H9 (cell line): Measurements from ENCODE around the gene HASPIN. TPM values are rescaled to one million over a fixed set of nuclear protein-coding genes. Genes with fewer than 3 reads are reported as not detected.

ENCODE experiments used
- DNase-seq: peaks from one replicate; pipeline ENCODE4 v3.0.0-alpha.2; 2017
- H2AFZ ChIP-seq: one replicate; pipeline ENCODE4 v1.6.1; 2013; ENCODE audit warnings: mild to moderate bottlenecking, low read length, control low read depth, moderate library complexity
- H2AK5ac ChIP-seq: 2 replicates; pipeline ENCODE4 v1.6.1; 2013; ENCODE audit warnings: low read length, control low read depth, mixed read lengths; ENCODE audit not compliant: insufficient read length
- H2BK120ac ChIP-seq: one replicate; pipeline ENCODE4 v1.6.1; 2013; ENCODE audit warnings: low read depth, mild to moderate bottlenecking, low read length, control low read depth, inconsistent platforms; ENCODE audit not compliant: poor library complexity, severe bottlenecking
- H2BK12ac ChIP-seq: 2 replicates; pipeline ENCODE4 v1.6.1; 2013; ENCODE audit warnings: low read length, control low read depth, mixed read lengths, low read depth; ENCODE audit not compliant: insufficient read length
- H2BK15ac ChIP-seq: 2 replicates; pipeline ENCODE4 v1.6.1; 2013; ENCODE audit warnings: low read depth, low read length, control low read depth
- H2BK20ac ChIP-seq: one replicate; pipeline ENCODE4 v1.6.1; 2013; ENCODE audit warnings: low read depth, mild to moderate bottlenecking, low read length, control low read depth, inconsistent platforms; ENCODE audit not compliant: poor library complexity, severe bottlenecking
- H2BK5ac ChIP-seq: 2 replicates; pipeline ENCODE4 v1.6.1; 2013; ENCODE audit warnings: low read length, control low read depth, mixed read lengths; ENCODE audit not compliant: insufficient read length
- H3K14ac ChIP-seq: 2 replicates; pipeline ENCODE4 v1.6.1; 2013; ENCODE audit warnings: low read length, control low read depth; ENCODE audit not compliant: insufficient read depth
- H3K18ac ChIP-seq: 2 replicates; pipeline ENCODE4 v1.6.1; 2013; ENCODE audit warnings: low read depth, mild to moderate bottlenecking, mixed read lengths, low read length, control low read depth; ENCODE audit not compliant: insufficient read length
- H3K23ac ChIP-seq: 2 replicates; pipeline ENCODE4 v1.6.1; 2013; ENCODE audit warnings: low read length, control low read depth, mixed read lengths, low read depth; ENCODE audit not compliant: insufficient read length
- H3K23me2 ChIP-seq: 2 replicates; pipeline ENCODE4 v1.6.1; 2013; ENCODE audit warnings: low read depth, mild to moderate bottlenecking, mixed read lengths, low read length, control low read depth; ENCODE audit not compliant: insufficient read length, poor library complexity, severe bottlenecking
- H3K27ac ChIP-seq: 2 replicates; pipeline ENCODE4 v1.5.1; 2013; ENCODE audit warnings: low read length, control low read depth, mixed read lengths, low read depth; ENCODE audit not compliant: insufficient read length
- H3K27me3 ChIP-seq: 2 replicates; pipeline ENCODE4 v1.6.1; 2013; ENCODE audit warnings: low read length, control low read depth, inconsistent platforms; ENCODE audit not compliant: insufficient read depth
- H3K4ac ChIP-seq: 2 replicates; pipeline ENCODE4 v1.6.1; 2013; ENCODE audit warnings: low read depth, mild to moderate bottlenecking, control low read depth, inconsistent platforms, low read length, moderate library complexity
- H3K4me1 ChIP-seq: 2 replicates; pipeline ENCODE4 v1.6.1; 2013; ENCODE audit warnings: low read length, control low read depth, inconsistent platforms; ENCODE audit not compliant: insufficient read depth
- H3K4me2 ChIP-seq: 2 replicates; pipeline ENCODE4 v1.6.1; 2013; ENCODE audit warnings: low read length, control low read depth, mixed read lengths; ENCODE audit not compliant: insufficient read length, insufficient read depth
- H3K56ac ChIP-seq: 2 replicates; pipeline ENCODE4 v1.6.1; 2013; ENCODE audit warnings: low read depth, mild to moderate bottlenecking, mixed read lengths, low read length, control low read depth; ENCODE audit not compliant: insufficient read length
- H3K79me1 ChIP-seq: 2 replicates; pipeline ENCODE4 v1.6.1; 2013; ENCODE audit warnings: low read depth, mild to moderate bottlenecking, moderate library complexity, low read length, control low read depth, inconsistent platforms; ENCODE audit not compliant: insufficient read depth, poor library complexity, severe bottlenecking
- H3K79me2 ChIP-seq: 2 replicates; pipeline ENCODE4 v1.6.1; 2013; ENCODE audit warnings: low read length, control low read depth, inconsistent platforms; ENCODE audit not compliant: insufficient read depth
- H3K9ac ChIP-seq: 2 replicates; pipeline ENCODE4 v1.6.1; 2013; ENCODE audit warnings: low read length, control low read depth, mixed read lengths; ENCODE audit not compliant: insufficient read length; ENCODE audit errors: extremely low read depth
- H3K9me3 ChIP-seq: one replicate; pipeline ENCODE4 v1.6.1; 2013; ENCODE audit warnings: low read depth, low read length, inconsistent platforms; ENCODE audit not compliant: control insufficient read depth
- H3T11ph ChIP-seq: one replicate; pipeline ENCODE4 v1.6.1; 2013; ENCODE audit warnings: mild to moderate bottlenecking, low read length, control low read depth, inconsistent platforms
- H4K20me1 ChIP-seq: one replicate; pipeline ENCODE4 v1.6.1; 2013; ENCODE audit not compliant: control insufficient read depth, insufficient read length, insufficient read depth
- H4K5ac ChIP-seq: 2 replicates; pipeline ENCODE4 v1.6.1; 2013; ENCODE audit warnings: low read depth, mild to moderate bottlenecking, mixed read lengths, low read length, control low read depth; ENCODE audit not compliant: insufficient read length
- H4K8ac ChIP-seq: replicated peaks from 2 replicates; pipeline ENCODE4 v1.6.1; 2013; ENCODE audit warnings: low read length, control low read depth, mixed read lengths, low read depth; ENCODE audit not compliant: insufficient read length
- H4K91ac ChIP-seq: 2 replicates; pipeline ENCODE4 v1.6.1; 2013; ENCODE audit warnings: low read depth, mild to moderate bottlenecking, moderate library complexity, mixed read lengths, low read length, control low read depth; ENCODE audit not compliant: insufficient read length
- H3K27ac Mint-ChIP-seq, 3 experiments: 2 replicates in 2 of 3; 3 replicates in 1 of 3; pipeline ENCODE4 v1.8.0; 2020 to 2021; ENCODE audit warnings: mixed read lengths in 3 of 3, mild to moderate bottlenecking in 1 of 3, moderate library complexity in 1 of 3
- H3K27me3 Mint-ChIP-seq: 2 replicates; pipeline ENCODE4 v1.8.0; 2021; ENCODE audit warnings: low read depth, mild to moderate bottlenecking, moderate library complexity, mixed read lengths
- H3K36me3 Mint-ChIP-seq, 3 experiments: 2 replicates in 2 of 3; 3 replicates in 1 of 3; pipeline ENCODE4 v1.8.0; 2020 to 2021; ENCODE audit warnings: low read depth in 3 of 3, mixed read lengths in 3 of 3; ENCODE audit not compliant: insufficient read depth in 1 of 3
- H3K4me1 Mint-ChIP-seq, 2 experiments: 2 replicates each; pipeline ENCODE4 v1.8.0; 2020; ENCODE audit warnings: mixed read lengths in 2 of 2
- H3K4me3 Mint-ChIP-seq, 2 experiments: 2 replicates in 1 of 2; 3 replicates in 1 of 2; pipeline ENCODE4 v1.8.0; 2020 to 2021; ENCODE audit warnings: mild to moderate bottlenecking in 2 of 2, mixed read lengths in 2 of 2, moderate library complexity in 1 of 2
- H3K9me3 Mint-ChIP-seq, 2 experiments: 2 replicates in 1 of 2; 3 replicates in 1 of 2; pipeline ENCODE4 v1.8.0; 2020; ENCODE audit warnings: mild to moderate bottlenecking in 2 of 2, mixed read lengths in 2 of 2, moderate library complexity in 1 of 2
- WGBS: extraction: QIAGEN DNeasy Blood & Tissue Kit; methylation state at CpG from one replicate; pipeline ENCODE4 v1.1.7; 2013; ENCODE audit warnings: missing lambda C conversion rate, low lambda C conversion rate, mixed read lengths; ENCODE audit not compliant: insufficient read length; ENCODE audit errors: extremely low coverage; 5-methylcytosine and 5-hydroxymethylcytosine counted together
- total RNA-seq: library from RNA; stranded (reverse); gene quantifications from 2 replicates; pipeline ENCODE4 v1.2.1, GENCODE V29; 2021
- TF ChIP-seq, protein P1 (sequence below): fragments of 200-600 bp; sonication (generic); conservative IDR thresholded peaks from 3 replicates; pipeline ENCODE4 v1.8.0; 2021; ENCODE audit warnings: antibody characterized with exemption, mild to moderate bottlenecking

Gene HASPIN
- total RNA-seq, 1 experiment from 2014 or later = 26.6 TPM

GRCh38 chr17:3724378-3725077 is 825 bp downstream of the HASPIN start:
- Histone ChIP-seq H4K8ac (no peak overlapping the region), H3K27me3 (no peaks in the 10 kb centered on the region), H3T11ph (no peak overlapping the region), H3K14ac (peak overlapping the region; percentile 7; the same call in 1 of the 2 replicates), H3K23me2 (peaks cover 11% of the 10 kb centered on the region), H2AFZ (no peak overlapping the region), H3K4me1 (no peaks in the 10 kb centered on the region), H3K4me2 (peak overlapping the region; percentile 63), H4K5ac (no peak overlapping the region), H2BK15ac (no peak overlapping the region), H3K27ac (no peak overlapping the region), H3K9ac (peak overlapping the region; percentile 78), H3K23ac (no peak overlapping the region), H3K9me3 (no peaks in the 10 kb centered on the region), H2AK5ac (no peak overlapping the region), H3K56ac (no peak overlapping the region), H4K91ac (no peak overlapping the region), H2BK5ac (no peak overlapping the region), H3K79me2 (peaks cover 8% of the 10 kb centered on the region; the same call in 1 of the 2 replicates), H2BK20ac (no peak overlapping the region), H2BK12ac (no peak overlapping the region), H2BK120ac (no peak overlapping the region), H3K4ac (no peak overlapping the region), H3K18ac (no peak overlapping the region), H4K20me1 (no peaks in the 10 kb centered on the region), H3K79me1 (peaks cover 6% of the 10 kb centered on the region)
- no peaks in the 10 kb centered on the region for H3K27me3 Mint-ChIP-seq
- peak overlapping the region; percentile 48 to 94 (median 93); a peak in 5 of 7 replicates for H3K27ac Mint-ChIP-seq
- H3K4me3 Mint-ChIP-seq = peak overlapping the region; percentile 94
- no peak for DNase-seq
- peaks cover 17 to 25% of the 10 kb centered on the region in 2 experiments for H3K4me1 Mint-ChIP-seq
- no CpG with 5 or more reads among the region's 27 CpGs for WGBS
- TF ChIP-seq, protein P1, sequence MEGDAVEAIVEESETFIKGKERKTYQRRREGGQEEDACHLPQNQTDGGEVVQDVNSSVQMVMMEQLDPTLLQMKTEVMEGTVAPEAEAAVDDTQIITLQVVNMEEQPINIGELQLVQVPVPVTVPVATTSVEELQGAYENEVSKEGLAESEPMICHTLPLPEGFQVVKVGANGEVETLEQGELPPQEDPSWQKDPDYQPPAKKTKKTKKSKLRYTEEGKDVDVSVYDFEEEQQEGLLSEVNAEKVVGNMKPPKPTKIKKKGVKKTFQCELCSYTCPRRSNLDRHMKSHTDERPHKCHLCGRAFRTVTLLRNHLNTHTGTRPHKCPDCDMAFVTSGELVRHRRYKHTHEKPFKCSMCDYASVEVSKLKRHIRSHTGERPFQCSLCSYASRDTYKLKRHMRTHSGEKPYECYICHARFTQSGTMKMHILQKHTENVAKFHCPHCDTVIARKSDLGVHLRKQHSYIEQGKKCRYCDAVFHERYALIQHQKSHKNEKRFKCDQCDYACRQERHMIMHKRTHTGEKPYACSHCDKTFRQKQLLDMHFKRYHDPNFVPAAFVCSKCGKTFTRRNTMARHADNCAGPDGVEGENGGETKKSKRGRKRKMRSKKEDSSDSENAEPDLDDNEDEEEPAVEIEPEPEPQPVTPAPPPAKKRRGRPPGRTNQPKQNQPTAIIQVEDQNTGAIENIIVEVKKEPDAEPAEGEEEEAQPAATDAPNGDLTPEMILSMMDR = no peak
- no peaks in the 10 kb centered on the region for H3K9me3 Mint-ChIP-seq
- peaks cover 37 to 53% (median 48%) of the 10 kb centered on the region in 3 experiments for H3K36me3 Mint-ChIP-seq
